ENCODE data around the gene TLN1. TPM values are rescaled to one million over a fixed set of nuclear protein-coding genes. Genes with fewer than 3 reads are reported as not detected.

Gene TLN1
- total RNA-seq, 1 donor from 2014 or later: 245 TPM

DNA sequence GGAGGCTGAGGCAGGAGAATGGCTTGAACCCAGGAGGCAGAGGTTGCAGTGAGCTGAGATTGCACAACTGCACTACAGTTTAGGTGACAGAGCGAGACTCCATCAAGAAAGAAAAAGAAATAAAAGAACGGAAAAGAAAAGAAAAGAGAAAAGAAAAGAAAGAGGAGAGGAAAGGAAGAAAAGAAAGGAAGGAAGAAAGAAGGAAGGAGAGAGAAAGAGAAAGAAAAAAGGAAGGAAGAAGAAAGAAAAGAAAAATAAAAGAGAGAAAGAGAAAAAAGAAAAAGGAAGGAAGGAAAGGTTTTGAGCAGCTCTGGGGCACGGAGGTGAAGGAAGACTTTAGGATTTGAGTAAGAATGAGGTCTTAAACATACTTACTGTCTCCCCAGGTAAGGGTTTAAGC lies 18.4 kb downstream of the TLN1 start:
- TF ChIP-seq, protein P1, sequence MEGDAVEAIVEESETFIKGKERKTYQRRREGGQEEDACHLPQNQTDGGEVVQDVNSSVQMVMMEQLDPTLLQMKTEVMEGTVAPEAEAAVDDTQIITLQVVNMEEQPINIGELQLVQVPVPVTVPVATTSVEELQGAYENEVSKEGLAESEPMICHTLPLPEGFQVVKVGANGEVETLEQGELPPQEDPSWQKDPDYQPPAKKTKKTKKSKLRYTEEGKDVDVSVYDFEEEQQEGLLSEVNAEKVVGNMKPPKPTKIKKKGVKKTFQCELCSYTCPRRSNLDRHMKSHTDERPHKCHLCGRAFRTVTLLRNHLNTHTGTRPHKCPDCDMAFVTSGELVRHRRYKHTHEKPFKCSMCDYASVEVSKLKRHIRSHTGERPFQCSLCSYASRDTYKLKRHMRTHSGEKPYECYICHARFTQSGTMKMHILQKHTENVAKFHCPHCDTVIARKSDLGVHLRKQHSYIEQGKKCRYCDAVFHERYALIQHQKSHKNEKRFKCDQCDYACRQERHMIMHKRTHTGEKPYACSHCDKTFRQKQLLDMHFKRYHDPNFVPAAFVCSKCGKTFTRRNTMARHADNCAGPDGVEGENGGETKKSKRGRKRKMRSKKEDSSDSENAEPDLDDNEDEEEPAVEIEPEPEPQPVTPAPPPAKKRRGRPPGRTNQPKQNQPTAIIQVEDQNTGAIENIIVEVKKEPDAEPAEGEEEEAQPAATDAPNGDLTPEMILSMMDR (IDR thresholded peaks at IDR 0.05; ENCODE audit: insufficient read depth, low read length, poor library complexity, severe bottlenecking): no peak
- DNase-seq (ENCODE audit: low read depth): no peak
- Histone ChIP-seq H3K36me3 (ENCODE audit: control insufficient read depth, insufficient read depth, low read length) (peaks cover 11% of the 10 kb centered on the region), H3K4me3 (ENCODE audit: low read depth, low read length) (no peak overlapping the region), H3K27me3 (ENCODE audit: control insufficient read depth, insufficient read depth, low read length) (no peaks in the 10 kb centered on the region)

GRCh38 chr9:35712762-35713400 lies 19.1 kb downstream of the TLN1 start:
- no peak overlapping the region for H3K4me3 ChIP-seq (ENCODE audit: low read depth, low read length)
- H3K36me3 ChIP-seq (ENCODE audit: control insufficient read depth, insufficient read depth, low read length): peaks cover 13% of the 10 kb centered on the region
- no peak for DNase-seq (ENCODE audit: low read depth)
- H3K27me3 ChIP-seq (ENCODE audit: control insufficient read depth, insufficient read depth, low read length): no peaks in the 10 kb centered on the region
- TF ChIP-seq, protein P1 (IDR thresholded peaks at IDR 0.05; ENCODE audit: insufficient read depth, low read length, poor library complexity, severe bottlenecking): no peak

- H3K36me3 ChIP-seq (ENCODE audit: control insufficient read depth, insufficient read depth, low read length): peaks cover 13% of the 10 kb centered on the region
Measured at GRCh38 chr9:35711501-35712428, 20.2 kb downstream of the TLN1 start.

DNA sequence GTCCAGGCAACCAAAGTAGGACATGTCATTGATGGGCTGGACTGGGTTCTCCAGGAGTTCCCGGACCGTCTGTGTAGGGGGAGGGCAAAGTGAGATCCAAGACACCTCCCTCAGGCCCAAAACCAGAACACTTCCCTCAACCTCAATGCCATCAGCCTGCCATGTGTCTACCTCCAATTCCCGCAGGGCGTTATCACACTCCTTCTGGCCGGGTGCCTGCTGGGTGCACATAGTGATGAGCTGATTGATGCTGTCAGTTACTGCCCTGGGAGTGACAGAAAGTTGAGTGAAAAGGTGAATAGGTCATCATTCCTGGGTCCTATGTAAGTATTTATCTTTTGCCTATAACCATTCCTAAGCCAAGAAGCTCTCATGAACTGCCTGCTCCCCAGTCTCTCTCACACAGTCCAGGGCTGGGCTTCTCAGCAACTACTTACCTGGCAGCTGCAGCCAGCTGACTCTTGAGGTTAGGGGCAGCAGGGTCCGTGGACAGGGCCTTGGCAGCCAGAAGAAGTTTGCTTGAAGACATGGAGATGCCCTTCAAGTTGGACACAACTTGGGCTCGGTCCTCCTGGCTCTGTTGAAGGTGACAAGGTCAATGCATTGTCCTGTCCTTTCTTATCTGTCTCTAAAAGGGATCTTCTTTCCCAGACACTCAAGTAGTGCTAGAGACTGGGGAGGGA lies 21.0 kb downstream of the TLN1 start:
- no peak for DNase-seq (ENCODE audit: low read depth)
- TF ChIP-seq, protein P1 (IDR thresholded peaks at IDR 0.05; ENCODE audit: insufficient read depth, low read length, poor library complexity, severe bottlenecking): no peak
- H3K27me3 ChIP-seq (ENCODE audit: control insufficient read depth, insufficient read depth, low read length): no peaks in the 10 kb centered on the region
- peaks cover 11% of the 10 kb centered on the region for H3K36me3 ChIP-seq (ENCODE audit: control insufficient read depth, insufficient read depth, low read length)
- no peak overlapping the region for H3K4me3 ChIP-seq (ENCODE audit: low read depth, low read length)

More at GRCh38 chr9:35711501-35712428, 20.2 kb downstream of the TLN1 start:
- no peak for DNase-seq (ENCODE audit: low read depth)
- Histone ChIP-seq H3K4me3 (ENCODE audit: low read depth, low read length) (no peak overlapping the region), H3K27me3 (ENCODE audit: control insufficient read depth, insufficient read depth, low read length) (no peaks in the 10 kb centered on the region)
- TF ChIP-seq, protein P1 (IDR thresholded peaks at IDR 0.05; ENCODE audit: insufficient read depth, low read length, poor library complexity, severe bottlenecking): no peak

DNA sequence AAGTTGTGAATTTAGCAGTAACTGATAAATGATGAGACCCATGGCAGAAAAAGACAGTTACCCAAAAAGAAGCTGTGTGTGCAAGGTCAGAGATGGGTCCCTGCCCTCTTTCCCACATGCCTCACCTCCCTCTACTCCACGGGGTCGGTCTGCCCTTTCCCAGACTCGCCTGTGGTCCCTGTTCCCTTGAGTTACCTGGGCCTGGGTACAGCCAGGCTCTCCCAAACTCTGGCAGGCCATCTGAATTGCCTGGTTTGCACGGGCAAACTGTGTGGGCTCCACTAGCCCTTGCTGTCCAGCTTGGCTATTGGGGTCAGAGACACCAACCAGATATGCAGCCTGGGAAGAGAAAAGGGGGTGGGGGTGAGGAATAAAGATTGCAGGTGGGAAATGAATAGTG lies 23.8 kb downstream of the TLN1 start:
- no peak for DNase-seq (ENCODE audit: low read depth)
- no peaks in the 10 kb centered on the region for H3K27me3 ChIP-seq (ENCODE audit: control insufficient read depth, insufficient read depth, low read length)
- TF ChIP-seq, protein P1 (IDR thresholded peaks at IDR 0.05; ENCODE audit: insufficient read depth, low read length, poor library complexity, severe bottlenecking): no peak
- H3K4me3 ChIP-seq (ENCODE audit: low read depth, low read length): no peak overlapping the region
- peaks cover 12% of the 10 kb centered on the region for H3K36me3 ChIP-seq (ENCODE audit: control insufficient read depth, insufficient read depth, low read length)
